ENCODE measurements around the gene USP2.

The USP2 gene

DNA sequence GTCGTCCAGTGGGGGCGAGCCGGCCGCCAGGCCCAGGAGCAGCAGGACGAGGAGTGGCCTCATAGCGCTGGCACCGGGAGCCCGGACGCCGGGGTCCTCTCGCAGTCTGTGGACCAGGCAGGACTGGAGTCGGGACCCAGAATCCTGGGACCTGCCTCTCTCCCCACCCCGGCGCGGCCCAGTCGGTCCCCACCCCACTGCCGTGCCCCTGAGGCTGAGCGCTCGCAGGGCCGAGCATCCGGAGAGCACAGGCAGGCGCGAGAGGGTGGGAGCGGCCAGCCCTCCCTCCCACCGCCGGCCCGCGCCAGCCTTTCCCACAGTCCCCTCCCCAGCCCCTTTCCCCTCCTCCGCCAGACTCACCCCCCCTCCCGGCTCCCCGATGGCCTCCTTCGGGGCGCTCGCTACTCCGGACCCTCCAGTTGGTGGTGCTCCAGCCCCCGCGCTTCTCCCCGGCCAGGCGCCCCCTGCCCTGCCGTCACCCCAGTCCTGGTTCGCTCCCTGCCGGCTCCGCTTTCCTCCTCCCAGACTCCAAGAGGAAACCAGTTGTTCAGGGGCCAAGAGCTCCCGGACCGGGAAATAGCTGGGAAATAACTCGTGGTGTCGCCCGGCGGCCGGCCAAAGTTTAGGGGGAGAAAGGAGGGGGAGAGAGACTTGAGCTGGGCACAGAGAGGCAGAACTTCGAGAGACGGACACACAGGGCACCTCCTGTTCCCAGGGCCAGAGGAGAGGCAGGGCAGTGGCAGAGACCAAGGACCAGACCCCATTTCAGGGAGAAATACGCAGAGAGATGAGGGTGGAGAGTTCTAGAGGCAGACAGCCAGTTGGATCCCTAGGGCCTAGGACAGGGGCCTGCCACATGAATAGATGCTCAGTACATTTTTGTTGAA lies 40.9 kb downstream of the USP2 start, which contains the start of gene C1QTNF5:
TSS of gene C1QTNF5 (minus strand) at position 549 of the 887 bp plus-strand sequence. CDS start at position 63, 486 bp downstream.
- DNase-seq: no peak

DNA sequence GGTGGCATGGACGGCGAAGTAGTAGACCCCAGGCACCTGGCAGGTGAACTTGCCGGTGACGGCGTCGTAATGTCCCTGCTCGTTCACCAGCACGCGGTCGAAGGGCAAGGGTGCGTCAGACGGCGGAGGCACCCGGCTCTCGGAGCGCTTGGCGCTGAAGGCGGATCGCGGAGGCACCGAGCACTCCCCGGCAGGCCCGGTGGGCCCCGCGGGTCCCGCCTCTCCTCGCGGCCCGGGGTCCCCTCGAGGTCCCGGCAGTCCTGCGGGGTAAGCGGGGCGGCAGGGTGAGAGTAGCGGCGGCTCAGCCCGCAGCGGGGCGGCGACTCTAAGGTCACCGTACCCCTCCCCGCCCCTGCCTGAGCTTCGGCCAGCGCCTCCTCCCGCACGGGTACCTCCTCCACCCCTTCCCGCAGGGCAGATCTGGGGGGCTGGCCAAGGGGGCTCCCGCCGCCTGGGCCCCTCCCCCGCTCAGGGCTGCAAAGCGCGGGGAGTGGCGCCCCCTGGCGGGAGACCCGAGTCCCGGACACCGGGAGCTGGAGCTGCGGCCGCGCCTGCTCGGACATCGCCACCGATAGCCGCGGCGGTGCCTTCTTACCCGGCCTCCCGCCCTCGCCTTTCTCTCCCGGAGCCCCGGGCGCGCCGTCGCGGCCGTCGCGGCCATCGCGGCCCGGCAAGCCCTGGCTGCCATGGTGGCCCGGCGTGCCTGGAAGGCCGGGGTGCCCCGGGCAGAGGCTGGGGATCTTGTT lies 41.7 kb downstream of the USP2 start:
- no peak for DNase-seq

DNA sequence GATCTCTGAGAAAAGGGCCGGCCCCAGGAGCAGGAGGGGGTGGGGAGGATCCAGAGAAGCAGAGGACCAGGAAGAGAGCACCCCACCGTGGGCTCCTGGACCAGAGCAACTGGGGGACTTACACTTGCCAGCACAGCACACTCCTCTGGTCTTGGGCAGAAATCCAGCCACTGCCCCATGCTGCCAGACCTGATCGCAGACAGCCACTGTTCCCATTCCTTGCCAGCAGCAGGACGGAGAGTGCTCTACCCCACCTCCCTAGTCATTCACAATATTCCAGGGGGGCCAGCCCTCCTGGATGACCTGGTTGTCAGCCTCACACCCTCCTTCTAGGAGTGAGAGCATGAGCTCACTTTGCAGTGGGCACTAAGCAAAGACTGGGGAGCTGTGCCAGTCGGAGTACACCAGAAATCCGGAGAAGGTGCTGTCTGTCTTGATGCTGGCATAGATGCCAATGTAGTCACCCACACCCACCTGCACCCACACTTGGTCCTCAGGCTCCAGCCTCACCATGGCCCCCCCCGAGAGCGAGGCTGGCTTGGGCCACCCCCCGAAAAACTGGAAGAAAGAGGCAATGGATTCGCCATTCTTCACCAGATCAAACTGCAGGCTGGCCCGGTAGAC lies 42.4 kb downstream of the USP2 start:
- no peak for DNase-seq

DNA sequence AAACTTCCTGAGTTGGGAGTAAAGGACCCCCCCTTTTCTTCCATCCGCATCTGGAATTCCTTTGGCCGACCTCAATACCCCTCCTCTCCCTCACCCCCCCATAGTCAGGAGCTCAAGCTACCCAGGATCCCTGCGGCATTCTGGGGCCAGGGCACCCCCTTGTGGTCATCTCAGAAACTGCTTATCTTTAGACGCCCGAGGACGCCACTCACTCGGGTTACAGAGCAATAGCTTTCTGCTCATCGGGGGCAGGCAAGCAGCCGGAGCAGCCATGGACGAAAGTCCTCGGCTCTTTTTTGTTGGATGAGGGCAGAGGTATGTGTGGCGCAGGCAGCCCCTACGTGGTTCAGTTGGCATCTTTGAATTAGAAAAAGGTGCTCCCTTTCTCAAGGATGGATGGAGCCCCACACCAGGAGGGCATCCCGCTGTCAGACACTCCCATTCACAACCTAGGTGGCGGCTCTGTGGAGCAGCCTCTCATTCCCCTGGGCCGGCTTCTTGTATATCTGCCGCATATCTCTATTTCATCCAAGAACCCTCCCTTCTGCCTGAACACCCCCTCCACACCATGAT lies 43.1 kb downstream of the USP2 start:
- DNase-seq: peak; percentile 57

DNA sequence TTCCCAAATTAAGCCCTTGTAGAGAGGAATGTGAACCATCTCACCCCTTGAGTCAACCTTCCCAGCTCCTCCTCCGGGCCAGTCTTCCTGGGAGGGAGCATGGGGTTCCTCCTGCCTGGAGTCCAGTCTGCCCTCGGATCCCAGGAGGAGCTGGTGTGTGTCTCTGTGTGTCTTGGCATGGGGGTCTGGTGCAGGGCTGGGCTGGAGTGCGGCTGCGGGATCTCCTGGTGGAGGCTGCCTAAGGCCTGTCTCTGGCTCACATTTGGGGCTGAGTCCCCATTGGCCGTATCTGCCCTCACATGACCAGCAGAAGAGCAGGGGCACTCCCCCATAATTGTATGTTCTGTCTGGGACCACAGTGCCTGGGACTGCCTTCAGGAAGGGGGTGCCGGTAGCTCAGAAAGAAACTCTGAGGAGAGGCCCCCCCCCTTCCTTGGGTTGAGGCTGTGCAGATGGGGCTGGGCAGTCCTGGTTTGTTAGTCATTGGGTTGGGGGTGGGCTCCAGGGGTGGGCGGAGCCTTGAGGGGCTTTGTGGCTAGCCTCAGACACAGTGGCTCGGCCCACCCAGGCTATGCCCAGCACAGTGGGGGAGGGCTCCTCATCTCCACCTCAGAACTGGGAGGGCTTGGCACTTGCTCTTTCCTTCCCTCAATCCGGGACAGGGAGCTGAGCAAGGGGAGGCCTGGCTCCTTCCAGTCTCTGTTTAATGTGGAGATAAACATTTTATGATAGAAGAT lies 43.7 kb downstream of the USP2 start:
- DNase-seq: no peak

DNA sequence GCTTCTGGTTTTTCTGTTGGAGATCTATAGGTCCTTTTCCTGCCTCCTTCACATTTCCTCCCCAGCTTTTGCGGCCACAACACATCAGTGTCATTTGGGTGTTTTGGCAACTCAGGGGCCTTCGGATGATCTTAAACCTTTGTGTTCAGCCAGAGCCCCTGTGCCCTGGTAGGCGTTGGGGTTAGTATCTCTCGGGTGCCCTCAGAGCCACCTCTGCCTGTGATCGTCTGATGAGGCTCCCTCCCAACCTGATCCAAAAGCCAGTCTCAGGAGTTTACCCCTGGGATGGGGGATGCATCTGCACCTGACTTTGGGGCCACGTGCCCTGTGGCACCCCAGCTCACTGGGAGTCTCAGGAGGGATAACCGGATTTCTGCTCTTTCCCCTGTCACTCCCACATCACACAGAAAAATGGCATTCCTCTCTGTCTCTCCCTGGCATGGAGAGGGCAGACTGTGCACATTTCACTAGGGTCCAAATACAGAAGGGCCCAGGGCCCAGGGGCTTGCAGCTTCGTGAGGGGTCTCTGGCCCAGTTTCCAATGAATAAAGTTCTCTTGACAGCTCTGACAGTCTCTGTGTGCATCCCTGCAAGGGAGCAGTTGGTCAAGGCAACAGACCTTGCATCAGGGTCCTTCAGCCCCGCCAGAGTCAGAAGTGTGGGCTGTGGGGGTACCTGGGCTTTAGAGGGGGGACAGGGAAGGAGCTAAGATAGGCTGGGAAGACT lies 44.6 kb downstream of the USP2 start:
- DNase-seq: no peak

DNA sequence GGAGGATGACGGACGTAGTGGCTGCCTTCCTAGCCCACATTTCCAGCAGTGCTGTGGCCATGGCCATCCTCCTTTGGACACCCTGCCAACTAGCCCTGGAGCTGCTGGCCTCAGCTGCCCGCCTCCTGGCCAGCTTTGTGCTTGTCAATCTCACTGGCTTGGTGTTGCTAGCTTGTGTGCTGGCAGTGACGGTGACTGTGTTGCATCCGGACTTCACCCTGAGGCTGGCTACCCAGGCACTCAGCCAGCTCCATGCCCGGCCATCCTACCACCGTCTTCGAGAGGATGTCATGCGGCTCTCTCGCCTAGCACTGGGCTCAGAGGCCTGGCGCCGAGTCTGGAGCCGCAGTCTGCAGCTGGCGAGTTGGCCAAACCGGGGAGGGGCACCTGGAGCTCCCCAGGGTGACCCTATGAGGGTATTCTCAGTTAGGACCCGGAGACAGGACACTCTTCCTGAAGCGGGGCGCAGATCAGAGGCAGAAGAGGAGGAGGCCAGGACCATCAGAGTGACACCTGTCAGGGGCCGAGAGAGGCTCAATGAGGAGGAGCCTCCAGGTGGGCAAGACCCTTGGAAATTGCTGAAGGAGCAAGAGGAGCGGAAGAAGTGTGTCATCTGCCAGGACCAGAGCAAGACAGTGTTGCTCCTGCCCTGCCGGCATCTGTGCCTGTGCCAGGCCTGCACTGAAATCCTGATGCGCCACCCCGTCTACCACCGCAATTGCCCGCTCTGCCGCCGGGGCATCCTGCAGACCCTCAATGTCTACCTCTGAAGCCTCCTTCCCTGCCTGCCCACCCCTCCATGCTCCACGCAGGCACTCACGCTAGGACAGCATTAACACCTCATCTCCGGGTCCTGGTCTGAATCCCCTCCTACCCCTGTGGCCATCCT lies 45.6 kb downstream of the USP2 start:
- DNase-seq: no peak

DNA sequence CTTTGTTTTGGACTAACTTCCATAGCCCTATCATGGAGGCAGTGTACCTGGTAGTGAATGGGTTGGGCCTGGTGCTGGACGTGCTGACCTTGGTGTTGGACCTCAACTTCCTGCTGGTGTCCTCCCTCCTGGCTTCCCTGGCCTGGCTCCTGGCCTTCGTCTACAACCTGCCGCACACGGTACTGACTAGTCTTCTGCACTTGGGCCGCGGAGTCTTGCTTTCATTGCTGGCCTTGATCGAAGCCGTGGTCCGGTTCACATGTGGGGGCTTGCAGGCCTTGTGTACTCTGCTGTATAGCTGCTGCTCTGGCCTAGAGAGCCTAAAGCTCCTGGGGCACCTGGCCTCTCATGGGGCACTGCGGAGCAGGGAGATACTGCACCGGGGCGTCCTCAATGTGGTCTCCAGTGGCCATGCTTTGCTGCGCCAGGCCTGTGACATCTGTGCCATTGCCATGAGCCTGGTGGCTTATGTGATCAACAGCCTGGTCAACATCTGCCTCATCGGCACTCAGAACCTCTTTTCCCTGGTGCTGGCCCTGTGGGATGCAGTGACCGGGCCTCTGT lies 46.3 kb downstream of the USP2 start:
- DNase-seq: no peak

DNA sequence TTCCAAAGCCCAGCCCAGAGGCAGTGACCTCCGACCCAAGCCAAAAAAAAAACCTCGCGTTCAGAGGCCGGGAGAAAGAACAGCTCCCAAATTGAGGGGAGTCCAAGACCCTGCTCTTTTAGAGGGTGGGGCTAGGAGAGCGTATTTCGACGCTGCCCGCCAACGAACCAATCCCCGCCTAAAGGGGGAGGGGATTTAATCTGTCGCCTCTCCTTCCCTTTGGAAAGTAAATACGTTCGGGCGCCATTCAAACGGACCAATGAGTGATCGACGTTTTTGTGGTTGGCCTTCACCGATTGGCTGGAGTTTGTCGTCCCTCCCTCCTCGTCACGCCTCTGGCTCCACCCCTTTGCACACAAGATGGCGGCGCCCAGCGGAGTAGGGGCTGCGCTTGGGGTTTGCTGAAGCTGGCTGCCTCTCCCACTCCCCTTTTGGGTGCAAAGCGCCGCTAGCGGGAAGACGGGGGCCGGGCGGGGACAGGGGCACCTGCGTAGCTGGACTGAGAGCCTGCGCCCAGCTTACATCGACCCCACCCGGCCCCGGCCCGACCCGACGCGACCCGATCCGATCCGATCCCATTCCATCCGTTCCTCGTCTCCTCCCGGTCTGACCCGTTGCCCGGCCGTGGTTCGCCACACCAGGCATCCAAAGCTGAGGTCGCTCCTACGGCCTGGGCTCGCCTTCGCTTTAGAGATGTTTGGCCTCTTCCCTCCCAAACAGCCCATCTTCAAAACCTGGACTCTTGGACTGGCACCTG lies 47.1 kb downstream of the USP2 start, which contains the start of gene RNF26:
TSS of gene RNF26 (plus strand) at position 354 of the 757 bp plus-strand sequence. CDS start 596 bp downstream, outside the sequence.
- peak; percentile 94 for DNase-seq

DNA sequence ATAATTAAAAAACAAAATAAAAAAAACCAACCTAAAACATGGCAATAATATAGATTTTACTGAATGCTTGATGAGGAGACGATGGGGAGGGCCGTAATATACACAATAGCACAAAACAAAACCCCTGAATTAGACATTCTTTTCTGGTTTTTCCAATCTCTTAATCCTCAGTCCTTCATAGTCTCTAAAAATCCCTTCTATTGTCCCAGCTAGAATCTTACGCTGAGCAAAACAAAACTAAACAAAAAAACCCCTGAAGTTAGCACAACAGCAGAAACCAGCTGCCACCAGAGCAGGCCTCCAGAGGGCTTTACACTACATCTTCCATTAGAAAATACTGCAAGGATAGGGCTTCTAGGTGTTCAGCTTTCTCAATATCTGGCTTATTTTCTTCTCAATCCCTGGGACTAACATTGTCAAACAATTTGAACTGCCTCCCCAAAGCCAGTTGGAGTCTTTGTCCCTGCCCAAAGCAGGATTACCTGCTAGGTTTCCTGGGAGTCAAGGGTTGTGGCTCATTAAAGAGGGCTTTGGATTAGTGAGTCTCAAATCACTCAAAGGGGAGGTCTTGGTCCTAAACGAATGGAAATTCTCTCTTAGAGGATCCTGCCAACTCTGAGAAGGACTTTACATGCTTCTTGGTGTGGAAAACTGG lies 49.3 kb downstream of the USP2 start:
- no peak for DNase-seq

DNA sequence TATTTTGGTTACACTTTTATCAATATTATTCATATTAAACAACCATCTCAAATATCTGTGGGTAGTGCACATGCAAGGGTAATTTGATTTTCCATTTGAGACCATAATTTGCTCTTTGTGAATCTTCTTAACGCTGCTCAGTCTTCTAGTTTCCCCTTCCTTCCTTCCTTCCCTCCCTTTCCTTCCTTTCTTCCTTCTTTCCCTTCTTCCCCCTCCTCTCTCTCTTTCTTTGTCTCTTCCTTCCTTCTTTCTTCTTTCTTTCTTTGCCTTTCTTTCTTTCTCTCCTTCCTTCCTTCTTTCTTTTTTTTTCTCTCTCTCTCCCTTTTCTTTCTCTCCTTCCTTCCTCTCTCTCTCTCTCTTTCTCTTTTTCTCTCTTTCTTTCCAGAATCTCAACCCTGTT lies 51.3 kb downstream of the USP2 start:
- no peak for DNase-seq

DNA sequence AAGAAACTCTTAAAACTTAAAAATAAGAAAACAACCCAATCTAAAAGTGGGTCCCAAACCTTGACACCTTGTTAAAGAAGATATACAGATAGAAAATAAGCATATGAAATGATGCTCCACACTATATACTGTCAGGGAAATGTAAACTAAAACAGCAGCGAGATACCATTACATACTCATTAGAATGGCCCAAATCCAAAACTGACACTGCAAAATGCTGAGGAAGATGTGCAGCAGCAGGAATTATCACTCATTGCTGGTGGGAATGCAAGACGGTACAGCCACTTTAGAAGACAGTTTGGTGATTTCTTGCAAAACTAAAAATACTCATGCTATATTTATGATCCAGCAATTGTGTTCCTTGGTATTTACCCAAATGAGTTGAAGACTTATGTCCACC lies 52.2 kb downstream of the USP2 start:
- DNase-seq: no peak

DNA sequence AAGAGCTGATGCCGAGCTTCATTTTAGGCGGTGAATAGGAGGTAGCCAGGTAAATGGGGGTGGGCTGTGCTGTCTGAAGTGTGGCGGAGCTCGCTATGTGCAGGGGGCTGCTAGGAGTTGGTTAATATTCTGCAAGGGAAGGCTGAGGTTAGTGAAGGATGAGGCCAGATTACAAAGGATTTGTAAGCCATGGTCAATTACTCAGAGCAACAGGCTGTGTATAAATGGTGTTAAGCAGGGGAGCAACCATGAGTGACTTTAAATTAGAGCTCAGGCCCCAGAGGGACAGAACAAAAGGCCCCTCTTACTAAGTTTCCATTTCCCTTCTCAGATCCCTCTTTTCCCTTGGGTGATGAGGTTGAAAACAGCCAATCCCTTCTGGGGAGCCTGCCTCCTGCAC lies 57.3 kb downstream of the USP2 start:
- no peak for DNase-seq

DNA sequence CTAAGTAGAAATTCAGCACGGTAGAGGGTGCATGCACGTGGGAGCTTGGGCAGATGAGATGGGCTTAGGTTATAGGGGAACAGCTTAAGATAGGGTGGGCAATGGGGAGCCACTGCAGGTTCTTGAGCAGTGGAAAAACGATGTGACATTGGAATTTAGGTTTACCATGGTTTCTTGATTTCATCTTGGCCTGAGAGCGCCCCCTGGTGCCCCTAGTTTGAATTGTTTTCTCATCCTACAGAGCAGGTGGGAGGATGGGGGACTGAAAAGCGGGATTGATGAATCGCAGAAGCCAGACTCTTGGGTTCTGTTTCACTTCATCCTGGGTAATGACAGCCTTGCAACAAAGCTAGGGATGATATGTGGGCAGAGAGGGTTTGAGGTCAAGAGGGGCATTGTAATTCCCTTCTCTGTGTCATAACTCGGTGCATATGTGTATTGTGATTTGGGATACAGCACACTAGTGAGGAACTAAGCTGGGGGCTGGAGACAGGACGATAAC lies 57.9 kb downstream of the USP2 start:
- peak; percentile 61 for DNase-seq

DNA sequence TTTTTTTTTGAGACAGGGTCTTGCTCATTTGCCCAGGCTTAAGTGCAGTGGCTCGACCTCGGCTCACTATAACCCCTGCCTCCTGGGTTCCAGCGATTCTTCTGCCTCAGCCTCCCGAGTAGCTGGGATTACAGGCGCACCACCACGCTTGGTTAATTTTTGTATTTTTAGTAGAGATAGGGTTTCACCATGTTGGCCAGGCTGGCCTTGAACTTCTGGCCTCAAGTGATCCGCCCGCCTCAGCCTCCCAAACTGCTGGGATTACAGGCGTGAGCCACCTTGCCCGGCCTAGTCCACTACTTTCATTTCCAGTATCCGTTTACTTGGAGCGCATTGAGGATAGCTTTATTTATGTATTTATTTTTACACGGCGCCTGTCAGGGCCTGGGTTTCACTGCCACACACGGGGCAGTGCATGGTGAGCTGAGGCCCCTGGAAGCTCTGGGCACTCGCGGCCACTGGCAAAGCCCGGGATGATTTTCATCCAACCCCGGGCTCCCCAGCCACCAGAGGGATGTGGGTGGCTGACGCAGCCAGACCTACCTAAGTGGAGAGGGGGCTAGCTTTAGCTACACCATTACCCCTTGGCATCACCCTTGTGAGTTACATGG lies 58.5 kb downstream of the USP2 start:
- DNase-seq: no peak

DNA sequence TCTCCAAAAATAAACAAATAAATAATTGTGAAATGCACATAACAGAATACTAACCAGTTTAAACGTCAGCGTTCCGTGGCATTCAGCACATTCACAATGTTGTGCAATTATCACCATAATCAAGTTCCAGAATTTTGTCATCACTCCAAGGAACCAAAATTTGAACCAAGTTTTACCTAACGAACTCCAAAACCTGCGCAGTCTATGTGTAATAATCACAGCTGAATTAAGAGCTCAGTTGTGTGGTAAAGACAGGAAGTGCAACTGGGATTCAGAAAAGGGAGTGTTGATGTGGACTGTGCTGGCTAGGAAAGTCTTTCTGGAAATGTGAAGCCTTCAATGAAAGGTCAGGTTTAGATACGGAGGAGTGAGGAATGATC lies 59.1 kb downstream of the USP2 start:
- no peak for DNase-seq

DNA sequence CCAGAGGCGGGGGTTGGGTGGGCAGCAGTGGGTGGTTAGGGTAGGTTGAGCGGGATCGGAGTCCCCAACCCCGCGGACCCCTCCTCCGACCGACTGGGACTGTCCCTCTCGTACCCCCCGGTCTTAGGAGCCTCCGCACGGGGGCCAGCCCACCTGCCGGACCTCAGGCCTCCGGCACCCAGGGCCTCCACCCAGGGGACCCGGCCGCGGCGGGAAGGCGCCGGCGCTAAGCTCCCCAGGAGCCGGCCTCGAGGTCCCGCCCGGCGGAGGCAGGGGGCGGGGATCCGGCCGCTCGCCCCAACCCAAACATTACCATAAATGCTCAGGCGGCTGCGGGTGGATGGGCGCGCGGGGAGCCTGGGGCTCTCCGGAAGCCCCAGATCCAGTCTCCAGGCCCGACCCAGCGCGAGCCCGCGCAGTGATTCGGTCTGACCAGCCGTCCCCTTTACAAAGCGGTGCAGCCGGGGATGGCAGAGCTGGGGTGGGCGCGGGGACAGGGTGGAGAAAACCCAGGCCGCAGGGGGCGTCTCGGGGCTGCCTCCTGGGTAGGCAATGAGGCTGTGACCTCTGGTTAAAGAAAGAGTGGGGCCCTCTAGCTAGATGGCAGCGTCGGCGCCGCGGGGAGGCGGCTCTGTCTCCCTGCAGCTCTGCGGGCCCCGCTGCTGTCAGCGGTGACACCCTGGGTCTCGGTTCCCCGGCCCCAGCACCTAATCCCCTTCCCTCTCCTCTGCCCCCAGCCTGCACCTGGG lies 60.5 kb downstream of the USP2 start:
- DNase-seq: peak; percentile 37
